Measurements from ENCODE around the gene ACOX3. TPM values are rescaled to one million over a fixed set of nuclear protein-coding genes. Genes with fewer than 3 reads are reported as not detected.
"Not testable (repeated sequence)": the region's sequence is repeated elsewhere in the genome, so short reads cannot be mapped to it uniquely, and the experiment has no call there.

Gene ACOX3
- total RNA-seq, 1 experiment from 2014 or later = 11.0 TPM

- Mint-ChIP-seq H3K27ac (ENCODE audit: unreplicated experiment) (no peak overlapping the region), H3K27me3 (ENCODE audit: unreplicated experiment) (no peaks in the 10 kb centered on the region), H3K36me3 (ENCODE audit: insufficient read depth, unreplicated experiment) (no peaks in the 10 kb centered on the region), H3K9me3 (ENCODE audit: low read depth, unreplicated experiment) (no peaks in the 10 kb centered on the region), H3K4me3 (ENCODE audit: low read depth, unreplicated experiment) (no peak overlapping the region), H3K4me1 (ENCODE audit: low read depth, unreplicated experiment) (no peaks in the 10 kb centered on the region)
- no TSS peak for BruUV-seq (replicated peaks)
- intact Hi-C loops (cut with micrococcal nuclease; ENCODE audit: unreplicated experiment) = no loop called here
- TF ChIP-seq, protein P1, sequence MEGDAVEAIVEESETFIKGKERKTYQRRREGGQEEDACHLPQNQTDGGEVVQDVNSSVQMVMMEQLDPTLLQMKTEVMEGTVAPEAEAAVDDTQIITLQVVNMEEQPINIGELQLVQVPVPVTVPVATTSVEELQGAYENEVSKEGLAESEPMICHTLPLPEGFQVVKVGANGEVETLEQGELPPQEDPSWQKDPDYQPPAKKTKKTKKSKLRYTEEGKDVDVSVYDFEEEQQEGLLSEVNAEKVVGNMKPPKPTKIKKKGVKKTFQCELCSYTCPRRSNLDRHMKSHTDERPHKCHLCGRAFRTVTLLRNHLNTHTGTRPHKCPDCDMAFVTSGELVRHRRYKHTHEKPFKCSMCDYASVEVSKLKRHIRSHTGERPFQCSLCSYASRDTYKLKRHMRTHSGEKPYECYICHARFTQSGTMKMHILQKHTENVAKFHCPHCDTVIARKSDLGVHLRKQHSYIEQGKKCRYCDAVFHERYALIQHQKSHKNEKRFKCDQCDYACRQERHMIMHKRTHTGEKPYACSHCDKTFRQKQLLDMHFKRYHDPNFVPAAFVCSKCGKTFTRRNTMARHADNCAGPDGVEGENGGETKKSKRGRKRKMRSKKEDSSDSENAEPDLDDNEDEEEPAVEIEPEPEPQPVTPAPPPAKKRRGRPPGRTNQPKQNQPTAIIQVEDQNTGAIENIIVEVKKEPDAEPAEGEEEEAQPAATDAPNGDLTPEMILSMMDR (IDR thresholded peaks at IDR 0.05; ENCODE audit: unreplicated experiment) = no peak
- CTCF ChIA-PET = no interaction called here
- DNase-seq = no peak
Measured at GRCh38 chr4:8387194-8387593, 53.3 kb downstream of the ACOX3 start.

- no peaks in the 10 kb centered on the region for H3K27me3 Mint-ChIP-seq (ENCODE audit: unreplicated experiment)
- no TSS peak for BruUV-seq (replicated peaks)
- TF ChIP-seq, protein P1 (IDR thresholded peaks at IDR 0.05; ENCODE audit: unreplicated experiment) = no peak
- intact Hi-C loops (cut with micrococcal nuclease; ENCODE audit: unreplicated experiment) = no loop called here
- no peak overlapping the region for H3K27ac Mint-ChIP-seq (ENCODE audit: unreplicated experiment)
- H3K36me3 Mint-ChIP-seq (ENCODE audit: insufficient read depth, unreplicated experiment) = no peaks in the 10 kb centered on the region
- no peak overlapping the region for H3K4me3 Mint-ChIP-seq (ENCODE audit: low read depth, unreplicated experiment)
- no peak for DNase-seq
- H3K4me1 Mint-ChIP-seq (ENCODE audit: low read depth, unreplicated experiment) = no peaks in the 10 kb centered on the region
- CTCF ChIA-PET = no interaction called here
- no peaks in the 10 kb centered on the region for H3K9me3 Mint-ChIP-seq (ENCODE audit: low read depth, unreplicated experiment)
Measured at GRCh38 chr4:8386731-8387130, 53.8 kb downstream of the ACOX3 start.

- H3K27ac Mint-ChIP-seq (ENCODE audit: unreplicated experiment); H3K4me1 Mint-ChIP-seq (ENCODE audit: low read depth, unreplicated experiment); H3K27me3 Mint-ChIP-seq (ENCODE audit: unreplicated experiment); H3K4me3 Mint-ChIP-seq (ENCODE audit: low read depth, unreplicated experiment); CTCF ChIA-PET; BruUV-seq (replicated peaks); H3K36me3 Mint-ChIP-seq (ENCODE audit: insufficient read depth, unreplicated experiment); intact Hi-C loops (cut with micrococcal nuclease; ENCODE audit: unreplicated experiment); DNase-seq; H3K9me3 Mint-ChIP-seq (ENCODE audit: low read depth, unreplicated experiment): not testable (repeated sequence)
Measured at GRCh38 chr4:8386131-8386530, 54.4 kb downstream of the ACOX3 start.

GRCh38 chr4:8385611-8386010 lies 54.9 kb downstream of the ACOX3 start:
- Mint-ChIP-seq H3K9me3 (ENCODE audit: low read depth, unreplicated experiment) (no peaks in the 10 kb centered on the region), H3K27me3 (ENCODE audit: unreplicated experiment) (no peaks in the 10 kb centered on the region), H3K4me1 (ENCODE audit: low read depth, unreplicated experiment) (no peaks in the 10 kb centered on the region), H3K4me3 (ENCODE audit: low read depth, unreplicated experiment) (no peak overlapping the region), H3K27ac (ENCODE audit: unreplicated experiment) (no peak overlapping the region), H3K36me3 (ENCODE audit: insufficient read depth, unreplicated experiment) (no peaks in the 10 kb centered on the region)
- BruUV-seq (replicated peaks) = no TSS peak
- intact Hi-C loops (cut with micrococcal nuclease; ENCODE audit: unreplicated experiment) = no loop called here
- DNase-seq = no peak
- TF ChIP-seq, protein P1 (IDR thresholded peaks at IDR 0.05; ENCODE audit: unreplicated experiment) = no peak
- CTCF ChIA-PET = no interaction called here

- TF ChIP-seq, protein P1 (IDR thresholded peaks at IDR 0.05; ENCODE audit: unreplicated experiment) = no peak
- CTCF ChIA-PET = no interaction called here
- Mint-ChIP-seq H3K27ac (ENCODE audit: unreplicated experiment) (no peak overlapping the region), H3K4me3 (ENCODE audit: low read depth, unreplicated experiment) (no peak overlapping the region), H3K27me3 (ENCODE audit: unreplicated experiment) (no peaks in the 10 kb centered on the region), H3K36me3 (ENCODE audit: insufficient read depth, unreplicated experiment) (no peaks in the 10 kb centered on the region), H3K4me1 (ENCODE audit: low read depth, unreplicated experiment) (no peaks in the 10 kb centered on the region), H3K9me3 (ENCODE audit: low read depth, unreplicated experiment) (no peaks in the 10 kb centered on the region)
- intact Hi-C loops (cut with micrococcal nuclease; ENCODE audit: unreplicated experiment) = no loop called here
- no TSS peak for BruUV-seq (replicated peaks)
- no peak for DNase-seq
Measured at GRCh38 chr4:8385106-8385505, 55.4 kb downstream of the ACOX3 start.
